Caco-2 (cell line): ENCODE measurements around the gene MAN1C1. TPM values are rescaled to one million over a fixed set of nuclear protein-coding genes. Genes with fewer than 3 reads are reported as not detected.

ENCODE experiments used
- BruUV-seq: library from RNA; stranded (reverse); fragments of 400-500 nt; replicated peaks from 2 replicates; lab custom pipeline; 2021; lab: Mats Ljungman, UMichigan
- CTCF ChIA-PET: fragments of 300-600 bp; sonication (Branson Sonifier 250); formaldehyde crosslinking; loops from one replicate; lab custom pipeline; 2022; ENCODE audit warnings: antibody characterized with exemption; lab: Charles Lee
- POLR2A ChIA-PET: fragments of 300-600 bp; sonication (Branson Sonifier 250); formaldehyde crosslinking; loops from one replicate; lab custom pipeline; 2022; ENCODE audit warnings: antibody characterized with exemption; lab: Charles Lee
- DNase-seq, 2 experiments: peaks; one replicate each; pipeline versions ENCODE4 v3.0.0 to v3.0.0-alpha.2; 2020 to 2022
- H3K27me3 ChIP-seq: replicated peaks from 2 replicates; pipeline ENCODE4 v1.6.0; 2011; ENCODE audit warnings: low read length; ENCODE audit not compliant: control insufficient read depth, insufficient read depth
- H3K36me3 ChIP-seq: 2 replicates; pipeline ENCODE4 v1.5.1; 2011; ENCODE audit warnings: low read length; ENCODE audit not compliant: control insufficient read depth, insufficient read depth
- H3K4me1 ChIP-seq: fragments of 250-450 bp; sonication (Bioruptor Pico); 2 replicates; pipeline ENCODE4 v1.5.1; 2020; ENCODE audit warnings: mild to moderate bottlenecking
- H3K4me3 ChIP-seq: 2 replicates; pipeline ENCODE4 v1.5.1; 2011; ENCODE audit warnings: low read depth, mild to moderate bottlenecking, control low read depth, low read length
- H3K9me3 ChIP-seq: fragments of 250-450 bp; sonication (Bioruptor Pico); 2 replicates; pipeline ENCODE4 v1.5.1; 2020; ENCODE audit warnings: mild to moderate bottlenecking, moderate library complexity
- H3K27ac Mint-ChIP-seq: one replicate; pipeline ENCODE4 v1.8.0; 2022; ENCODE audit warnings: mixed read lengths; ENCODE audit not compliant: unreplicated experiment
- H3K27me3 Mint-ChIP-seq: one replicate; pipeline ENCODE4 v1.8.0; 2022; ENCODE audit warnings: mixed read lengths; ENCODE audit not compliant: insufficient read depth, unreplicated experiment
- H3K36me3 Mint-ChIP-seq: one replicate; pipeline ENCODE4 v1.8.0; 2022; ENCODE audit warnings: mild to moderate bottlenecking, mixed read lengths; ENCODE audit not compliant: insufficient read depth, unreplicated experiment
- H3K4me1 Mint-ChIP-seq: one replicate; pipeline ENCODE4 v1.8.0; 2022; ENCODE audit warnings: low read depth, mixed read lengths; ENCODE audit not compliant: unreplicated experiment
- H3K4me3 Mint-ChIP-seq: one replicate; pipeline ENCODE4 v1.8.0; 2022; ENCODE audit warnings: mild to moderate bottlenecking, moderate library complexity, mixed read lengths; ENCODE audit not compliant: unreplicated experiment
- H3K9me3 Mint-ChIP-seq: one replicate; pipeline ENCODE4 v1.8.0; 2022; ENCODE audit warnings: mixed read lengths; ENCODE audit not compliant: unreplicated experiment
- intact Hi-C: fragments of 100-400 bp; cut with micrococcal nuclease; formaldehyde crosslinking; loops from one replicate; pipeline ENCODE4 v1.10.0; 2022; ENCODE audit not compliant: unreplicated experiment
- total RNA-seq: library from RNA; stranded (reverse); gene quantifications from 2 replicates; pipeline ENCODE4 v1.2.3, GENCODE V29; 2022
- TF ChIP-seq, protein P1 (sequence below), 2 experiments: fragments of 200-600 bp in 1 of 2; IDR thresholded peaks; 1 replicate in 1 of 2; 2 replicates in 1 of 2; pipeline versions ENCODE4 v1.5.1 to v1.8.0; 2011 to 2022; ENCODE audit warnings: antibody characterized with exemption in 1 of 2, control low read depth in 1 of 2, inconsistent platforms in 1 of 2, low read depth in 1 of 2, low read length in 1 of 2, mild to moderate bottlenecking in 1 of 2, moderate library complexity in 1 of 2; ENCODE audit not compliant: insufficient read depth in 1 of 2, severe bottlenecking in 1 of 2, unreplicated experiment in 1 of 2

The MAN1C1 gene
- total RNA-seq, 1 experiment from 2014 or later: 2.7 TPM

DNA sequence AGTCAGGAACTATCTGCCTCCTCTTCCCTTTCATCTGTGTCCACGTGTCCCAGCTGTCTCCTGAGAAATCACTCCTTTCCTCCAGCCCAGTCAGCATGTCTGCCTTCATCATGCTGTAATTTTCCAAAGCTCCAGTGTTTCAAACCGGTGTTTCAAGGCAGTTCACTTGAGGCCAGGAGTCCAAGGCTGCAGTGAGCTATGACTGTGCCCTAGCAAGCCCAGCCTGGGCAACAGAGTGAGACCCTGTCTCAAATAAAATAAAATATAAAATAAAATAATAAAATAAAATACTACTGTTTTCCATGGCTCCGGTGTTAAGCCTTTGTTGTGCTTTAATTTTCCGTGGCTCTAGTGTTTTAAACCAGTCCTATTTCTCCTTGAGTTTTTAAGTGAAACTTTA is 175.5 kb downstream of the MAN1C1 start:
- POLR2A ChIA-PET: interaction anchor here (0.6 kb wide), 1 partner anchor 20 kb away, joined by 4 read pairs; no protein-coding TSS in a partner anchor
- Mint-ChIP-seq H3K27me3 (no peaks in the 10 kb centered on the region), H3K4me1 (peaks cover 26% of the 10 kb centered on the region), H3K36me3 (peaks cover 11% of the 10 kb centered on the region), H3K4me3 (no peak overlapping the region), H3K9me3 (no peaks in the 10 kb centered on the region), H3K27ac (no peak overlapping the region)
- Histone ChIP-seq H3K4me1 (peaks cover 27% of the 10 kb centered on the region), H3K9me3 (no peaks in the 10 kb centered on the region), H3K4me3 (no peak overlapping the region), H3K27me3 (no peaks in the 10 kb centered on the region), H3K36me3 (no peaks in the 10 kb centered on the region)
- no TSS peak for BruUV-seq
- intact Hi-C loops: no loop called here
- CTCF ChIA-PET: interaction anchor here (0.5 kb wide), 1 partner anchor 22 kb away, joined by 3 read pairs; no protein-coding TSS in a partner anchor
- TF ChIP-seq, protein P1, sequence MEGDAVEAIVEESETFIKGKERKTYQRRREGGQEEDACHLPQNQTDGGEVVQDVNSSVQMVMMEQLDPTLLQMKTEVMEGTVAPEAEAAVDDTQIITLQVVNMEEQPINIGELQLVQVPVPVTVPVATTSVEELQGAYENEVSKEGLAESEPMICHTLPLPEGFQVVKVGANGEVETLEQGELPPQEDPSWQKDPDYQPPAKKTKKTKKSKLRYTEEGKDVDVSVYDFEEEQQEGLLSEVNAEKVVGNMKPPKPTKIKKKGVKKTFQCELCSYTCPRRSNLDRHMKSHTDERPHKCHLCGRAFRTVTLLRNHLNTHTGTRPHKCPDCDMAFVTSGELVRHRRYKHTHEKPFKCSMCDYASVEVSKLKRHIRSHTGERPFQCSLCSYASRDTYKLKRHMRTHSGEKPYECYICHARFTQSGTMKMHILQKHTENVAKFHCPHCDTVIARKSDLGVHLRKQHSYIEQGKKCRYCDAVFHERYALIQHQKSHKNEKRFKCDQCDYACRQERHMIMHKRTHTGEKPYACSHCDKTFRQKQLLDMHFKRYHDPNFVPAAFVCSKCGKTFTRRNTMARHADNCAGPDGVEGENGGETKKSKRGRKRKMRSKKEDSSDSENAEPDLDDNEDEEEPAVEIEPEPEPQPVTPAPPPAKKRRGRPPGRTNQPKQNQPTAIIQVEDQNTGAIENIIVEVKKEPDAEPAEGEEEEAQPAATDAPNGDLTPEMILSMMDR (IDR thresholded peaks at IDR 0.05; ENCODE audit: insufficient read depth in 1 of 2, low read depth in 1 of 2, low read length in 1 of 2, severe bottlenecking in 1 of 2, unreplicated experiment in 1 of 2): no peak
- no peak for DNase-seq

DNA sequence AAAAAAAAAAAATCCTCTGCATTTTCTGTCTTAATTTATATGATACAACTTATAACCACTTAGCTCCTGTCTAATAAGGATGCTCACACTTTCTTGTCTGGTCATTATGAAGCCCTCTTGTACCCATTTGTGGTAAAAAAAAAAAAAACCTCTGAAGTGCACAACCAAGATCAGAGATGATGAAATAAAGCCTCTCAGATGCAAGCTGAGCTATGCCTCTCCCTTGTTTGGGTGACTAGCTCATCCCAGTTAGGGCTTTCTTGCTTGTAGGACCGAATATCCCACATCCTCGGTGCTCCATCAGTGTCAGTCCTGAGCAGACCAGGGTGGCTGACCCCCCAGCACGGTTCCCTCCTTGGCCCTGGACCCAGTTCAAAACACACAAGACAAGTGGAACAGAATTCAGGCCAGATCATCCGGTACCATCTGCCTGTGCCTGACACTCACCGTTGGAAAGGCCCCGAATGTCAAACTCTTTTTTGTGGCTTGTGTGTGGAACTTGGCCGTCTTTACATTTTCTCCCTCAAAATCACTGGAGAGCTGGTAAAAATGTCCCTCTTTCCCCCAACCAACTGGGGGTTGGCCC is 177.1 kb downstream of the MAN1C1 start:
- Histone ChIP-seq H3K4me3 (no peak overlapping the region), H3K27me3 (no peaks in the 10 kb centered on the region), H3K36me3 (no peaks in the 10 kb centered on the region), H3K4me1 (peaks cover 27% of the 10 kb centered on the region), H3K9me3 (no peaks in the 10 kb centered on the region)
- Mint-ChIP-seq H3K4me3 (no peak overlapping the region), H3K36me3 (peaks cover 12% of the 10 kb centered on the region), H3K4me1 (peaks cover 27% of the 10 kb centered on the region), H3K9me3 (no peaks in the 10 kb centered on the region), H3K27ac (no peak overlapping the region), H3K27me3 (no peaks in the 10 kb centered on the region)
- POLR2A ChIA-PET: no interaction called here
- no TSS peak for BruUV-seq
- CTCF ChIA-PET: interaction anchor here (1.8 kb wide), 1 partner anchor 185 kb away, joined by 5 read pairs; no protein-coding TSS in a partner anchor
- TF ChIP-seq, protein P1 (IDR thresholded peaks at IDR 0.05; ENCODE audit: insufficient read depth in 1 of 2, low read depth in 1 of 2, low read length in 1 of 2, severe bottlenecking in 1 of 2, unreplicated experiment in 1 of 2): no peak
- DNase-seq: no peak
- intact Hi-C loops: no loop called here

- ChIA-PET CTCF (interaction anchor here (0.6 to 1.8 kb wide), 2 partner anchors 184 to 185 kb away, joined by 3 to 5 read pairs; no protein-coding TSS in a partner anchor), POLR2A (no interaction called here)
- TF ChIP-seq, protein P1 (IDR thresholded peaks at IDR 0.05; ENCODE audit: insufficient read depth in 1 of 2, low read depth in 1 of 2, low read length in 1 of 2, severe bottlenecking in 1 of 2, unreplicated experiment in 1 of 2): no peak
- peaks cover 29% of the 10 kb centered on the region for H3K4me1 ChIP-seq
- H3K36me3 ChIP-seq: no peaks in the 10 kb centered on the region
- H3K27me3 Mint-ChIP-seq: no peaks in the 10 kb centered on the region
- intact Hi-C loops: no loop called here
- no TSS peak for BruUV-seq
- no peaks in the 10 kb centered on the region for H3K9me3 Mint-ChIP-seq
- H3K36me3 Mint-ChIP-seq: peaks cover 12% of the 10 kb centered on the region
- no peak overlapping the region for H3K4me3 Mint-ChIP-seq
- H3K27ac Mint-ChIP-seq: peak overlapping the region; percentile 27
- no peaks in the 10 kb centered on the region for H3K9me3 ChIP-seq
- H3K4me1 Mint-ChIP-seq: peaks cover 27% of the 10 kb centered on the region
- no peaks in the 10 kb centered on the region for H3K27me3 ChIP-seq
- DNase-seq: no peak
- H3K4me3 ChIP-seq: no peak overlapping the region
These were observed 177.7 kb downstream of the MAN1C1 start for GRCh38 chr1:25794325-25794724.
